ENCODE measurements around the gene CLC. TPM values are rescaled to one million over a fixed set of nuclear protein-coding genes. Genes with fewer than 3 reads are reported as not detected.

Gene CLC
- total RNA-seq, 4 donors from 2014 or later = not detected

DNA sequence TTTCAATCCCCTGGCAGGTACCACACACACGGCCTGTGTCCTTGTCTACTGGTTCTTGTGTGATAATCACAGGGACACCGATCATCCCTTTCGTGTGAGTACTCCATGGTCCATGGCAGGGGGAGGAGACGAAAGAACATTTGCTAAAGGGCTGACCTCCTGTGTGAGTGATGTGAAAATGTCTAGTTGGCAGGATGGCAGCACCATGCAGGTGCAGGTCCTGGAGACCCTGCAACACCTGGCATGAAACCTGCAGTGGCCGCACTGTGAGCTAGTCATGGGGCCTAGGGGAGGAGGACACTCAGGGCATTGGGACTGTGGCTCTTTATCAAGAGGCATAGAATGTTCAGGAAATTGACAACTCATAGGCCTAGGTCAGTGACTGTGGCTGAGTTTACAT is 56.4 kb downstream of the CLC start:
- no peak for TF ChIP-seq POLR2A (IDR thresholded peaks at IDR 0.05)
- TF ChIP-seq, protein P1, sequence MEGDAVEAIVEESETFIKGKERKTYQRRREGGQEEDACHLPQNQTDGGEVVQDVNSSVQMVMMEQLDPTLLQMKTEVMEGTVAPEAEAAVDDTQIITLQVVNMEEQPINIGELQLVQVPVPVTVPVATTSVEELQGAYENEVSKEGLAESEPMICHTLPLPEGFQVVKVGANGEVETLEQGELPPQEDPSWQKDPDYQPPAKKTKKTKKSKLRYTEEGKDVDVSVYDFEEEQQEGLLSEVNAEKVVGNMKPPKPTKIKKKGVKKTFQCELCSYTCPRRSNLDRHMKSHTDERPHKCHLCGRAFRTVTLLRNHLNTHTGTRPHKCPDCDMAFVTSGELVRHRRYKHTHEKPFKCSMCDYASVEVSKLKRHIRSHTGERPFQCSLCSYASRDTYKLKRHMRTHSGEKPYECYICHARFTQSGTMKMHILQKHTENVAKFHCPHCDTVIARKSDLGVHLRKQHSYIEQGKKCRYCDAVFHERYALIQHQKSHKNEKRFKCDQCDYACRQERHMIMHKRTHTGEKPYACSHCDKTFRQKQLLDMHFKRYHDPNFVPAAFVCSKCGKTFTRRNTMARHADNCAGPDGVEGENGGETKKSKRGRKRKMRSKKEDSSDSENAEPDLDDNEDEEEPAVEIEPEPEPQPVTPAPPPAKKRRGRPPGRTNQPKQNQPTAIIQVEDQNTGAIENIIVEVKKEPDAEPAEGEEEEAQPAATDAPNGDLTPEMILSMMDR (IDR thresholded peaks at IDR 0.05) = no peak
- no peak for DNase-seq
- H3K4me1 ChIP-seq = no peaks in the 10 kb centered on the region
- H3K27me3 ChIP-seq = no peaks in the 10 kb centered on the region
- no peak overlapping the region for H3K4me3 ChIP-seq
- H3K36me3 ChIP-seq = no peaks in the 10 kb centered on the region
- intact Hi-C loops (cut with DNase I; ENCODE audit: low total_unique reads) = no loop called here
- no peak overlapping the region for H3K27ac ChIP-seq
- H3K9me3 ChIP-seq = no peaks in the 10 kb centered on the region

Small RNA genes within 50 kb of the gene (small RNA-seq; reads per million reads assigned to genes)
- not detected for gene RPS29P27

Other genes with a start within 250 kb of the CLC start
- under 1 TPM in 1 of 4 donors, not detected in 3; 0.41 TPM for gene DLL3, start 239.1 kb downstream of the CLC start, total RNA-seq
- under 1 TPM in 1 of 4 donors, not detected in 3; 0.41 TPM for gene SELENOV, start 222.9 kb downstream of the CLC start, total RNA-seq
- 1 to 10 TPM in 3 of 4 donors, under 1 TPM in 1; 0.29 to 6.6 (median 5.1) TPM for gene EID2B, start 205.2 kb downstream of the CLC start, total RNA-seq
- gene EID2, start 197.9 kb downstream of the CLC start, total RNA-seq = 10 to 100 TPM in 2 of 4 donors, 1 to 10 TPM in 2; 3.8 to 15.5 (median 8.6) TPM
- gene LGALS13, start 135.5 kb downstream of the CLC start, total RNA-seq = not detected
- not detected for gene LGALS16, start 82.1 kb downstream of the CLC start, total RNA-seq
- not detected for gene LGALS14, start 33.5 kb downstream of the CLC start, total RNA-seq
- not detected for gene LEUTX, start 40.8 kb upstream of the CLC start, total RNA-seq
- gene DYRK1B, start 96.1 kb upstream of the CLC start, total RNA-seq = 10 to 100 TPM in 2 of 4 donors, 1 to 10 TPM in 2; 1.3 to 15.0 (median 10.1) TPM
- 100 to 1,000 TPM in 3 of 4 donors, 10 to 100 TPM in 1; 71.7 to 327 (median 277) TPM for gene FBL, start 108.3 kb upstream of the CLC start, total RNA-seq
- gene FCGBP, start 196.6 kb upstream of the CLC start, total RNA-seq = 10 to 100 TPM in 3 of 4 donors, 1 to 10 TPM in 1; 3.8 to 34.7 (median 11.4) TPM
- gene PSMC4, start 233.1 kb upstream of the CLC start, total RNA-seq = 100 to 1,000 TPM in 1 of 4 donors, 10 to 100 TPM in 3; 59.4 to 162 (median 67.2) TPM

Measured in uterus (tissue), 4 donors.